ENCODE results near the gene ARHGAP42. TPM values are rescaled to one million over a fixed set of nuclear protein-coding genes. Genes with fewer than 3 reads are reported as not detected.

ARHGAP42 gene
- total RNA-seq, 2 donors from 2014 or later: 5.6 to 13.8 TPM

DNA sequence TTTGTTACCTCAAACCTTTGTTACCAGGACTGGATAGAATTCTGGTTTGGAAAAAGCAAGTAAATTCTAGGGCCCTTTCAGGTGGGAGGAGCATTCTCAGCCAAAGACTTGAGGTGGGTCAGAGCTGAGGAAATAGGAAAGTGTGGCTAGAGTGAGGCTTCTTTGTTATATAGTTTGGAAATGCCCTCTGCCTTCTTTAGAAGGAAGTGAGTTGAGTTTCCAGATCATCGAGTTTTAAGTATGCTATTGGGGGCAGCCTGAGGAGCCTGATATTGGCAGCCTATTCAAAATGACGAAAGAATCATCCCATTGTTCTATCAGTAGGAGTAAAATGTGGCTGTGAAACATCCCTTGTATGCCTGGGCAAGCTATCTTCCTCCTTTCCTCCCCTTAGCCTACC is 134.1 kb downstream of the ARHGAP42 start:
- Histone ChIP-seq H3K36me3 (no peaks in the 10 kb centered on the region), H3K4me3 (no peak overlapping the region), H3K4me1 (ENCODE audit: control insufficient read depth in 1 of 2, low read depth in 2 of 2) (peaks cover 0 to 34% of the 10 kb centered on the region in 2 donors), H3K27ac (no peak overlapping the region), H3K9me3 (no peaks in the 10 kb centered on the region), H3K27me3 (replicated peaks; ENCODE audit: insufficient read depth) (no peaks in the 10 kb centered on the region)
- no peak for DNase-seq (ENCODE audit: low spot score)
- TF ChIP-seq, protein P1, sequence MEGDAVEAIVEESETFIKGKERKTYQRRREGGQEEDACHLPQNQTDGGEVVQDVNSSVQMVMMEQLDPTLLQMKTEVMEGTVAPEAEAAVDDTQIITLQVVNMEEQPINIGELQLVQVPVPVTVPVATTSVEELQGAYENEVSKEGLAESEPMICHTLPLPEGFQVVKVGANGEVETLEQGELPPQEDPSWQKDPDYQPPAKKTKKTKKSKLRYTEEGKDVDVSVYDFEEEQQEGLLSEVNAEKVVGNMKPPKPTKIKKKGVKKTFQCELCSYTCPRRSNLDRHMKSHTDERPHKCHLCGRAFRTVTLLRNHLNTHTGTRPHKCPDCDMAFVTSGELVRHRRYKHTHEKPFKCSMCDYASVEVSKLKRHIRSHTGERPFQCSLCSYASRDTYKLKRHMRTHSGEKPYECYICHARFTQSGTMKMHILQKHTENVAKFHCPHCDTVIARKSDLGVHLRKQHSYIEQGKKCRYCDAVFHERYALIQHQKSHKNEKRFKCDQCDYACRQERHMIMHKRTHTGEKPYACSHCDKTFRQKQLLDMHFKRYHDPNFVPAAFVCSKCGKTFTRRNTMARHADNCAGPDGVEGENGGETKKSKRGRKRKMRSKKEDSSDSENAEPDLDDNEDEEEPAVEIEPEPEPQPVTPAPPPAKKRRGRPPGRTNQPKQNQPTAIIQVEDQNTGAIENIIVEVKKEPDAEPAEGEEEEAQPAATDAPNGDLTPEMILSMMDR (IDR thresholded peaks at IDR 0.05): no peak
- no peak for ATAC-seq (ENCODE audit: insufficient number of reproducible peaks, low FRiP score, low read depth)

DNA sequence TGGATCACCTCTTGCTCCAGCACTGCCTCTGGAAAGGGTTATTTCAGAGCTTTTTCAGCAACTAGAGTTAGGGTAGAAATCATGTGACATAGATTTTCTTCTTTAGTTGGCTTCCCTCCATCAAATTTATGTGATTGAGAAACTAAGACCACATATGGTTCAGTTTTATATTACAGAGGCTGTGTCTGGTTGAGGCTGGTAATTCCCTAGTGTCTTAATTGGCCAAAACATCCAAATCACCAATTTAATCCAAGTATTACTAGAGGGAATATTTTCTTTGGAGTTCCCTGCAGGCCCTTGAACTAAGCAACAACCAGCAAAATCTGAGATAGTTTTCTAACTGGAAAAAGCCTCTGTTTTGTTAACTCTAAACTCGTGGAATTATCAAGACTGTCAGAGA is 136.3 kb downstream of the ARHGAP42 start:
- H3K4me3 ChIP-seq: no peak overlapping the region
- H3K9me3 ChIP-seq: no peaks in the 10 kb centered on the region
- H3K4me1 ChIP-seq (ENCODE audit: control insufficient read depth in 1 of 2, low read depth in 2 of 2): peaks cover 0 to 27% of the 10 kb centered on the region in 2 donors
- no peaks in the 10 kb centered on the region for H3K36me3 ChIP-seq
- no peaks in the 10 kb centered on the region for H3K27me3 ChIP-seq (replicated peaks; ENCODE audit: insufficient read depth)
- ATAC-seq (ENCODE audit: insufficient number of reproducible peaks, low FRiP score, low read depth) (no peak), DNase-seq (ENCODE audit: low spot score) (no peak)
- H3K27ac ChIP-seq: no peak overlapping the region
- TF ChIP-seq, protein P1 (IDR thresholded peaks at IDR 0.05): no peak

DNA sequence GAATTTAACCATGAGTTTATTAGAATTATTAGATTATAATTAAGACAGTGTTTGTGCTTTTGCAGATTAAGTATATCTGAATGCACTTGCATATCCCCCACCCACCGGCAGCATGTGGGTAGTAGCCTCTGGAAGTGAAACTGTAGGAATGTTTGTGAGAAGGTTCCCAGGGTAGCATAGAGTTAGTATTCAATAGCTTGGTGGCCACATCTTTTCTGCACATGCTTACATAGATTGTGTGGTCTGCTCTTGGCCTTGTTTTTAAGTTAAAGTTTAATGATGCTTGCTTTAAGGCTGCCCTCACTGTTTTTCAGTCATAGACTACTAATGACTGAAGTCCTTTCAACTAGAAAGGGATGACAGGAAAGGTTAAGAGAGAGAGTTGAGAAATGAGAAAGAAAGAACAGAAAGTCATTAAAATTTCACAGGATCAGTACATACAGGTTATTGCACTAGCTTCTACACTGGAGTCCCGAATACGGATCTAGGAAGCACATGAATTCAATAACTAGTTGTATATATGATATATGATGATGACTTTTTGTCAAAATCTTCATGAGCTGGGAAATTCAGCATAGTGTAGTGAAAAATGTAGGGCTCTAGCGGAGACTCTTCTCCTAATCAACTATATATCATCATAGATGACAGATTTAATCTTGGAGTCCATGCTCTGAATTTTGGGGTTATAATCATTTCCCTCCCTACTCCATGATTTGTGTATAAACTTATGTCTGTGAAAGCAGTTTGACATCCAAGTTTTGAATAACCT is 137.1 kb downstream of the ARHGAP42 start:
- no peak overlapping the region for H3K4me3 ChIP-seq
- H3K27ac ChIP-seq: no peak overlapping the region
- no peak for DNase-seq (ENCODE audit: low spot score)
- ATAC-seq (ENCODE audit: insufficient number of reproducible peaks, low FRiP score, low read depth): no peak
- H3K27me3 ChIP-seq (replicated peaks; ENCODE audit: insufficient read depth): no peaks in the 10 kb centered on the region
- H3K9me3 ChIP-seq: no peaks in the 10 kb centered on the region
- no peaks in the 10 kb centered on the region for H3K36me3 ChIP-seq
- TF ChIP-seq, protein P1 (IDR thresholded peaks at IDR 0.05): no peak
- H3K4me1 ChIP-seq (ENCODE audit: control insufficient read depth in 1 of 2, low read depth in 2 of 2): peaks cover 0 to 27% of the 10 kb centered on the region in 2 donors

DNA sequence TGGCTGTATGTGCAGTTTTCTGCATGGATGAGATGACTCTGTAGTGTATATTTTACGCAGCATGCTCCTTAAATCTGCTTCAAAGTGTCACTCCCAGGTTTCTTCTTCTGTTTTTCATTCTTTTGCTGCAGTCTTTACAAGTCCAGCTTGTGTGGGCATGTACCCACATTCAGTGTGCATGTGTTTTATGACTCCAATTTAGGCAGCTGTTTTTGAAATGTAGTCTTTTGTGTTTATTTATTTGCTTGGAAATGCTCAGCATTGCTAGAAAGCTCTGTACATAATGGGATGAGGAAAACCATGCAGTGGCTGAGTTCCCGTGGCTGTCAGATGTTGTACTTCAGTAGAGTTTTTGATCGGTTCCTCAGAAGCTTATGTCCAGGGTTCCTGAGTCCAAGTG is 138.5 kb downstream of the ARHGAP42 start:
- Histone ChIP-seq H3K27me3 (replicated peaks; ENCODE audit: insufficient read depth) (no peaks in the 10 kb centered on the region), H3K4me3 (no peak overlapping the region), H3K36me3 (no peaks in the 10 kb centered on the region), H3K27ac (no peak overlapping the region), H3K9me3 (no peaks in the 10 kb centered on the region), H3K4me1 (ENCODE audit: control insufficient read depth in 1 of 2, low read depth in 2 of 2) (peaks cover 0 to 31% of the 10 kb centered on the region in 2 donors)
- ATAC-seq (ENCODE audit: insufficient number of reproducible peaks, low FRiP score, low read depth) (no peak), DNase-seq (ENCODE audit: low spot score) (no peak)
- TF ChIP-seq, protein P1 (IDR thresholded peaks at IDR 0.05): no peak

DNA sequence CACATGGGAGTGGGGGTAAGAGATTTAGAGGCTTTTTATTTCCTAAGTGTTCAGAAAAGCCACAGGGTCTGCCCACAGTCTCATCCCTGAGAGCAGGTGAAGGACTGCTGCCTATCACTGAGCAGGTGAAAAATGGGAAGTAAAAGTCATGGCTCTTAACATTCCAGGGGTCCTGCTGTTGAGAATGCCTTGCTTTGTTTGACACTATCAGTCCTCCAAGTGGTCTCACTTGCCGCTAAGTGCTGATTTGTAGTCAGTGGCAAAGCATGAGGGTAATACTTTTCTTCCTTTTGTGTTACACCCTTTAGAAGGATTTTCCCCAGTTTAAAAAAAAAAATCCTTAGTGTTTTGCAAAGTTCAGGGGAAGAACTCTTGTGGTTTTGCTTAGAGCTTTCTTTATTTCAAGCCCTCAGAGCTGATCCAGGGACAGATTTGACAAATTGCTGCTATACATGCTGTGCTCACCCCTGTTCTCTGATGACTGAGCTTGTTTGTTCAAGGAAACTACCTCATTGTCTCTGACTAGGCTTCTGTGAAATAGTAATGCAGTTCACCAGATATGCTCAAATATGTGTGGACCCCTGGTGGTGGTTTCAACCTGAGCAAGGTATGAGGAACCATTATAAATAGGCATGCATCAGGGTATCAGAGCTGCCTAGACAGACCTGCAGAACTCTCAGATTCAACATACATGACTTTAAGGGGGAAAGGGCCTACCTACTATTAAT is 141.0 kb downstream of the ARHGAP42 start:
- H3K4me1 ChIP-seq (ENCODE audit: control insufficient read depth in 1 of 2, low read depth in 2 of 2): peaks cover 6 to 41% of the 10 kb centered on the region in 2 donors
- DNase-seq (ENCODE audit: low spot score) (no peak), ATAC-seq (ENCODE audit: insufficient number of reproducible peaks, low FRiP score, low read depth) (no peak)
- TF ChIP-seq, protein P1 (IDR thresholded peaks at IDR 0.05): no peak
- no peak overlapping the region for H3K27ac ChIP-seq
- H3K4me3 ChIP-seq: no peak overlapping the region
- no peaks in the 10 kb centered on the region for H3K9me3 ChIP-seq
- no peaks in the 10 kb centered on the region for H3K36me3 ChIP-seq
- no peaks in the 10 kb centered on the region for H3K27me3 ChIP-seq (replicated peaks; ENCODE audit: insufficient read depth)
